HepG2 (cell line): ENCODE results near the gene LRRC8E. TPM values are rescaled to one million over a fixed set of nuclear protein-coding genes. Genes with fewer than 3 reads are reported as not detected.

Experiments
- CBFB ChIP-seq: sonication (generic); formaldehyde crosslinking; IDR thresholded peaks from 2 replicates; pipeline ENCODE4 v1.4.0; 2020; ENCODE audit warnings: missing genetic modification reagents
- CBX5 ChIP-seq: sonication (generic); formaldehyde crosslinking; IDR thresholded peaks from 2 replicates; pipeline ENCODE4 v1.4.0; 2020; ENCODE audit warnings: missing genetic modification reagents, borderline replicate concordance
- DMAP1 ChIP-seq: IDR thresholded peaks from 2 replicates; pipeline ENCODE4 v1.6.1; 2016
- ELF1 ChIP-seq: sonication (generic); formaldehyde crosslinking; IDR thresholded peaks from 2 replicates; pipeline ENCODE4 v1.4.0; 2020; ENCODE audit warnings: missing genetic modification reagents
- HES4 ChIP-seq: sonication (generic); formaldehyde crosslinking; IDR thresholded peaks from 2 replicates; pipeline ENCODE4 v1.9.0; 2021; ENCODE audit warnings: mild to moderate bottlenecking, missing genetic modification reagents, borderline replicate concordance
- HHEX ChIP-seq: IDR thresholded peaks from 2 replicates; pipeline ENCODE4 v1.6.1; 2016; ENCODE audit warnings: control low read depth
- KAT7 ChIP-seq: IDR thresholded peaks from 2 replicates; pipeline ENCODE4 v1.6.1; 2018; ENCODE audit warnings: borderline replicate concordance, missing compliant biosample characterization
- MEIS1 ChIP-seq: sonication (generic); formaldehyde crosslinking; IDR thresholded peaks from 2 replicates; pipeline ENCODE4 v1.9.0; 2021; ENCODE audit warnings: mild to moderate bottlenecking, missing genetic modification reagents, moderate library complexity, borderline replicate concordance
- SNAPC2 ChIP-seq: sonication (generic); formaldehyde crosslinking; IDR thresholded peaks from 2 replicates; pipeline ENCODE4 v1.8.1; 2022; ENCODE audit warnings: mild to moderate bottlenecking, missing genetic modification reagents
- U2AF2 ChIP-seq: fragments of 200-400 bp; formaldehyde crosslinking; IDR thresholded peaks from 2 replicates; pipeline ENCODE4 v1.6.1; 2017; ENCODE audit warnings: low read depth, mild to moderate bottlenecking, low read length
- ZBTB33 ChIP-seq: sonication (generic); formaldehyde crosslinking; IDR thresholded peaks from 2 replicates; pipeline ENCODE4 v1.4.0; 2020; ENCODE audit warnings: missing genetic modification reagents
- ZNF224 ChIP-seq: sonication (generic); formaldehyde crosslinking; IDR thresholded peaks from 2 replicates; pipeline ENCODE4 v1.5.0; 2020; ENCODE audit warnings: mild to moderate bottlenecking, missing genetic modification reagents
- ZNF264 ChIP-seq: sonication (generic); formaldehyde crosslinking; IDR thresholded peaks from 2 replicates; pipeline ENCODE4 v1.4.0; 2020; ENCODE audit warnings: missing genetic modification reagents
- ZNF30 ChIP-seq: sonication (generic); formaldehyde crosslinking; IDR thresholded peaks from 2 replicates; pipeline ENCODE4 v1.5.0; 2020; ENCODE audit warnings: mild to moderate bottlenecking, missing genetic modification reagents
- ZNF335 ChIP-seq: sonication (generic); formaldehyde crosslinking; IDR thresholded peaks from 2 replicates; pipeline ENCODE4 v1.4.0; 2020; ENCODE audit warnings: missing genetic modification reagents
- ZNF407 ChIP-seq: sonication (generic); formaldehyde crosslinking; IDR thresholded peaks from one replicate; pipeline ENCODE4 v1.5.1; 2020; ENCODE audit warnings: mild to moderate bottlenecking, missing genetic modification reagents; ENCODE audit errors: not compliant biosample characterization
- ZNF556 ChIP-seq: sonication (generic); formaldehyde crosslinking; IDR thresholded peaks from 2 replicates; pipeline ENCODE4 v1.4.0; 2020; ENCODE audit warnings: mild to moderate bottlenecking, missing genetic modification reagents, borderline replicate concordance
- ZNF737 ChIP-seq: sonication (generic); formaldehyde crosslinking; IDR thresholded peaks from 2 replicates; pipeline ENCODE4 v1.5.0; 2020; ENCODE audit warnings: missing genetic modification reagents, mild to moderate bottlenecking, borderline replicate concordance
- ZNF766 ChIP-seq: sonication (generic); formaldehyde crosslinking; IDR thresholded peaks from 2 replicates; pipeline ENCODE4 v1.5.0; 2020; ENCODE audit warnings: missing genetic modification reagents, borderline replicate concordance
- ZSCAN29 ChIP-seq: sonication (generic); formaldehyde crosslinking; conservative IDR thresholded peaks from 2 replicates; pipeline ENCODE4 v1.4.0; 2020; ENCODE audit warnings: mild to moderate bottlenecking, missing genetic modification reagents
- polyA plus RNA-seq, 8 experiments: library from polyadenylated mRNA; depleted of rRNA in 3 of 8; stranded (reverse) in 7 of 8; unstranded in 1 of 8; fragments of >200 nt; fragmentation: Illumina TruSeq in 4 of 8; extraction: Trizol in 4 of 8; gene quantifications; 2 replicates each; pipeline versions ENCODE4 v1.2.1 to v1.2.3, GENCODE V29; 2011 to 2016; ENCODE audit warnings: low read depth in 4 of 8, missing spikeins in 1 of 8, mixed read lengths in 1 of 8; ENCODE audit not compliant: insufficient read depth in 1 of 8
- total RNA-seq, 5 experiments: library from RNA; depleted of rRNA; stranded (reverse); fragments of >200 nt; fragmentation: Illumina TruSeq; extraction: Trizol; gene quantifications; 2 replicates each; pipeline ENCODE4 v1.2.3, GENCODE V29; 2016; ENCODE audit warnings: low read depth in 1 of 5

Gene LRRC8E
- total and polyA plus RNA-seq, 2 of the 13 experiments (the other 11 are each of a cell fraction or from before 2014, with no cell fraction given): 8.0 to 10.3 TPM

- TF ChIP-seq ZSCAN29 (CRISPR knock-in tag) (0 out of 2 replicates have a peak, but pooled peaks have one; percentile 5), MEIS1 (0 out of 2 replicates have a peak, but pooled peaks have one; percentile 45), ZNF335 (CRISPR knock-in tag) (peak; percentile 89), SNAPC2 (CRISPR knock-in tag) (0 out of 2 replicates have a peak, but pooled peaks have one; percentile 48), HES4 (CRISPR knock-in tag) (peak; percentile 63), ZNF224 (CRISPR knock-in tag) (no peak), ELF1 (CRISPR knock-in tag) (peak; percentile 55; the same call in 1 of the 2 replicates), U2AF2 (no peak), DMAP1 (CRISPR knock-in tag) (peak; percentile 58; the same call in 1 of the 2 replicates), CBX5 (CRISPR knock-in tag) (0 out of 2 replicates have a peak, but pooled peaks have one; percentile 34), ZNF264 (peak; percentile 66; the same call in 1 of the 2 replicates), ZNF766 (CRISPR knock-in tag) (peak; percentile 85; the same call in 1 of the 2 replicates), KAT7 (CRISPR knock-in tag) (no peak), HHEX (CRISPR knock-in tag) (no peak), CBFB (CRISPR knock-in tag) (peak; percentile 66; the same call in 1 of the 2 replicates), ZNF30 (CRISPR knock-in tag) (no peak), ZNF556 (CRISPR knock-in tag) (peak; percentile 66; the same call in 1 of the 2 replicates), ZNF407 (CRISPR knock-in tag) (no peak), ZNF737 (CRISPR knock-in tag) (no peak), ZBTB33 (CRISPR knock-in tag) (peak; percentile 27; the same call in 1 of the 2 replicates)
Measured at GRCh38 chr19:7919610-7920518, 31.6 kb downstream of the LRRC8E start, which contains the start of gene SNAPC2 (continued).
